HepG2 (cell line): Measurements from ENCODE around the gene SRBD1. TPM values are rescaled to one million over a fixed set of nuclear protein-coding genes. Genes with fewer than 3 reads are reported as not detected.

ENCODE experiments used
- ATAC-seq: fragments of 200-7000 bp; cut with Tn5 transposase; 3 replicates; pipeline ENCODE4 v1.9.1; 2020; ENCODE audit warnings: mild to moderate bottlenecking, moderate library complexity
- BruUV-seq: library from RNA; stranded (reverse); fragments of 400-500 nt; replicated peaks from 2 replicates; lab custom pipeline; 2021; lab: Mats Ljungman, UMichigan
- CTCF ChIA-PET: fragments of 300-600 bp; formaldehyde crosslinking; extraction: SDS; loops from one replicate; lab custom pipeline; 2021; ENCODE audit warnings: low total read pairs, inconsistent platforms, low intra/inter-chr PET ratio; lab: Yijun Ruan, JAX
- POLR2A ChIA-PET: fragments of 350-600 bp; sonication (Branson Sonifier 250); formaldehyde crosslinking; loops from one replicate; lab custom pipeline; 2020; ENCODE audit warnings: antibody characterized with exemption, inconsistent platforms; lab: Yijun Ruan, JAX
- DNase-seq: peaks from one replicate; pipeline ENCODE4 v3.0.0-alpha.2; 2015; ENCODE audit warnings: low spot score
- FAIRE-seq: peaks from 3 replicates; lab custom pipeline; 2011; peaks lifted over from hg19 to GRCh38; lab: Jason Lieb, UNC
- H2AFZ ChIP-seq: one replicate; pipeline ENCODE4 v1.6.1; 2011; ENCODE audit warnings: low read length, inconsistent platforms
- H3K27ac ChIP-seq: fragments of 300-600 bp; 3 replicates; pipeline ENCODE4 v1.8.0; 2011; ENCODE audit warnings: mixed run types, mild to moderate bottlenecking, mixed read lengths, low read length, inconsistent platforms; ENCODE audit not compliant: insufficient read depth; ENCODE audit errors: extremely low read length
- H3K27me3 ChIP-seq, 2 experiments: fragments of 200-600 bp in 1 of 2; 2 replicates in 1 of 2; 3 replicates in 1 of 2; pipeline versions ENCODE4 v1.6.0 to v1.8.0; 2011; ENCODE audit warnings: low read length in 2 of 2, mild to moderate bottlenecking in 2 of 2, moderate library complexity in 2 of 2, inconsistent platforms in 1 of 2; ENCODE audit not compliant: insufficient read depth in 2 of 2, control insufficient read depth in 1 of 2
- H3K36me3 ChIP-seq, 2 experiments: fragments of 200-600 bp in 1 of 2; replicated peaks in 1 of 2; 2 replicates in 1 of 2; 3 replicates in 1 of 2; pipeline versions ENCODE4 v1.5.1 to v1.8.0; 2011; ENCODE audit warnings: low read length in 2 of 2, inconsistent platforms in 1 of 2; ENCODE audit not compliant: insufficient read depth in 2 of 2, control insufficient read depth in 1 of 2
- H3K4me1 ChIP-seq: 2 replicates; pipeline ENCODE4 v1.5.1; 2012; ENCODE audit warnings: low read length, inconsistent platforms; ENCODE audit not compliant: insufficient read depth
- H3K4me2 ChIP-seq: 2 replicates; pipeline ENCODE4 v1.6.0; 2011; ENCODE audit warnings: low read depth, low read length, inconsistent platforms
- H3K4me3 ChIP-seq, 3 experiments: fragments of 200-600 bp in 1 of 3; sonication (generic), shearing (Covaris generic) in 1 of 3; replicated peaks in 1 of 3; 2 replicates each; pipeline ENCODE4 v1.5.1; 2011 to 2016; ENCODE audit warnings: low read length in 3 of 3, inconsistent platforms in 2 of 3, low read depth in 2 of 3, mild to moderate bottlenecking in 2 of 3, control low read depth in 1 of 3, mixed read lengths in 1 of 3; ENCODE audit not compliant: insufficient read depth in 1 of 3
- H3K79me2 ChIP-seq: one replicate; pipeline ENCODE4 v1.6.1; 2011; ENCODE audit warnings: low read length, inconsistent platforms; ENCODE audit not compliant: insufficient read depth
- H3K9ac ChIP-seq: 2 replicates; pipeline ENCODE4 v1.6.0; 2011; ENCODE audit warnings: mild to moderate bottlenecking, low read depth, low read length, inconsistent platforms; ENCODE audit not compliant: insufficient read depth
- H3K9me3 ChIP-seq: 2 replicates; pipeline ENCODE4 v1.5.1; 2012; ENCODE audit warnings: mild to moderate bottlenecking, low read length
- H4K20me1 ChIP-seq: 2 replicates; pipeline ENCODE4 v1.6.0; 2011; ENCODE audit warnings: inconsistent platforms, mild to moderate bottlenecking, low read length, moderate library complexity; ENCODE audit not compliant: insufficient read depth
- MXD3 ChIP-seq: IDR thresholded peaks from 2 replicates; pipeline ENCODE4 v1.6.1; 2016; ENCODE audit warnings: mild to moderate bottlenecking, missing biosample characterization, missing genetic modification reagents
- ZBTB39 ChIP-seq: sonication (generic); formaldehyde crosslinking; IDR thresholded peaks from 2 replicates; pipeline ENCODE4 v1.5.0; 2020; ENCODE audit warnings: missing genetic modification reagents
- ZNF564 ChIP-seq: sonication (generic); formaldehyde crosslinking; IDR thresholded peaks from 2 replicates; pipeline ENCODE4 v1.8.1; 2023; ENCODE audit warnings: mild to moderate bottlenecking, missing genetic modification reagents
- ZNF598 ChIP-seq: sonication (generic); formaldehyde crosslinking; IDR thresholded peaks from 2 replicates; pipeline ENCODE4 v1.5.1; 2020; ENCODE audit warnings: mild to moderate bottlenecking, missing genetic modification reagents, borderline replicate concordance
- ZNF747 ChIP-seq: sonication (generic); formaldehyde crosslinking; IDR thresholded peaks from 2 replicates; pipeline ENCODE4 v1.8.1; 2023; ENCODE audit warnings: missing genetic modification reagents, mild to moderate bottlenecking, borderline replicate concordance
- WGBS: methylation state at CpG from one replicate; pipeline ENCODE4 v1.1.6; 2017; ENCODE audit warnings: low lambda C conversion rate; 5-methylcytosine and 5-hydroxymethylcytosine counted together
- in situ Hi-C: cut with HindIII; loops from 2 replicates; pipeline ENCODE4 v1.10.0; 2017; ENCODE audit warnings: low pct_unique_long_range_greater_than_20kb; ENCODE audit not compliant: extremely low pct_ligation_motif_present
- intact Hi-C: fragments of 100-400 bp; cut with micrococcal nuclease; formaldehyde crosslinking; loops from one replicate; pipeline ENCODE4 v1.10.0; 2022; ENCODE audit not compliant: unreplicated experiment
- polyA plus RNA-seq, 8 experiments: library from polyadenylated mRNA; depleted of rRNA in 3 of 8; stranded (reverse) in 7 of 8; unstranded in 1 of 8; fragments of >200 nt; fragmentation: Illumina TruSeq in 4 of 8; extraction: Trizol in 4 of 8; gene quantifications; 2 replicates each; pipeline versions ENCODE4 v1.2.1 to v1.2.3, GENCODE V29; 2011 to 2016; ENCODE audit warnings: low read depth in 4 of 8, missing spikeins in 1 of 8, mixed read lengths in 1 of 8; ENCODE audit not compliant: insufficient read depth in 1 of 8
- total RNA-seq, 5 experiments: library from RNA; depleted of rRNA; stranded (reverse); fragments of >200 nt; fragmentation: Illumina TruSeq; extraction: Trizol; gene quantifications; 2 replicates each; pipeline ENCODE4 v1.2.3, GENCODE V29; 2016; ENCODE audit warnings: low read depth in 1 of 5

Gene SRBD1
- total and polyA plus RNA-seq, 2 of the 13 experiments (the other 11 are each of a cell fraction or from before 2014, with no cell fraction given) = 3.2 to 23.9 TPM

GRCh38 chr2:45459860-45460259 lies 151.2 kb downstream of the SRBD1 start:
- no peak overlapping the region for H3K4me3 ChIP-seq
- no peaks in the 10 kb centered on the region for H3K9me3 ChIP-seq
- ATAC-seq (no peak), FAIRE-seq (no peak), DNase-seq (no peak)
- TF ChIP-seq ZBTB39 (CRISPR knock-in tag) (no peak), ZNF598 (CRISPR knock-in tag) (no peak), ZNF747 (CRISPR knock-in tag) (no peak), MXD3 (CRISPR knock-in tag) (no peak), ZNF564 (CRISPR knock-in tag) (no peak)
- POLR2A ChIA-PET = interaction anchor here (1.0 kb wide), 1 partner anchor 10 kb away, joined by 3 read pairs; no protein-coding TSS in a partner anchor
- no peak overlapping the region for H3K4me2 ChIP-seq
- H4K20me1 ChIP-seq = no peaks in the 10 kb centered on the region
- no peaks in the 10 kb centered on the region for H3K27me3 ChIP-seq
- in situ Hi-C loops (no loop called here), intact Hi-C loops (no loop called here)
- no peaks in the 10 kb centered on the region for H3K79me2 ChIP-seq
- CTCF ChIA-PET = no interaction called here
- no peak overlapping the region for H2AFZ ChIP-seq
- H3K4me1 ChIP-seq = no peaks in the 10 kb centered on the region
- WGBS = 93% methylated on average over 3 of the region's 3 CpGs
- BruUV-seq = no TSS peak
- H3K36me3 ChIP-seq = peaks cover 0 to 2% of the 10 kb centered on the region in 2 experiments; a peak in 2 of 5 replicates
- no peak overlapping the region for H3K27ac ChIP-seq
- no peak overlapping the region for H3K9ac ChIP-seq
